DOHH2 (cell line): Measurements from ENCODE around the gene LYPD3.

ENCODE experiments used
- H3F3A ChIP-seq: fragments of 200-600 bp; sonication (generic), shearing (Covaris generic); 2 replicates; pipeline ENCODE4 v1.6.0; 2016; ENCODE audit warnings: antibody characterized with exemption, mild to moderate bottlenecking; ENCODE audit not compliant: control insufficient read depth, insufficient read depth
- H3K27ac ChIP-seq: fragments of 200-600 bp; sonication (generic); 2 replicates; pipeline ENCODE4 v1.5.1; 2014; ENCODE audit warnings: low read depth, mild to moderate bottlenecking, low read length, moderate library complexity
- H3K27me3 ChIP-seq: fragments of 200-600 bp; sonication (generic); 2 replicates; pipeline ENCODE4 v1.6.1; 2014; ENCODE audit warnings: mild to moderate bottlenecking, low read length, mixed read lengths; ENCODE audit not compliant: control insufficient read depth
- H3K36me3 ChIP-seq: fragments of 200-600 bp; sonication (generic); 2 replicates; pipeline ENCODE4 v1.6.1; 2014; ENCODE audit warnings: mild to moderate bottlenecking, low read length, moderate library complexity, mixed read lengths; ENCODE audit not compliant: control insufficient read depth
- H3K4me1 ChIP-seq: fragments of 200-600 bp; sonication (generic); 2 replicates; pipeline ENCODE4 v1.6.1; 2014; ENCODE audit warnings: mild to moderate bottlenecking, low read length, mixed read lengths; ENCODE audit not compliant: control insufficient read depth
- H3K4me2 ChIP-seq: fragments of 200-600 bp; sonication (generic); 2 replicates; pipeline ENCODE4 v1.6.0; 2014; ENCODE audit warnings: mild to moderate bottlenecking, low read length, moderate library complexity
- H3K4me3 ChIP-seq: fragments of 200-600 bp; sonication (generic); 2 replicates; pipeline ENCODE4 v1.5.1; 2014; ENCODE audit warnings: mild to moderate bottlenecking, low read length, mixed read lengths
- H3K79me2 ChIP-seq: fragments of 200-600 bp; sonication (generic); 2 replicates; pipeline ENCODE4 v1.6.1; 2014; ENCODE audit warnings: mild to moderate bottlenecking, low read length, mixed read lengths; ENCODE audit not compliant: control insufficient read depth
- H3K9me2 ChIP-seq: fragments of 200-600 bp; sonication (generic); replicated peaks from 2 replicates; pipeline ENCODE4 v1.6.1; 2014; ENCODE audit warnings: mild to moderate bottlenecking, low read length, mixed read lengths; ENCODE audit not compliant: control insufficient read depth
- H3K9me3 ChIP-seq: fragments of 200-600 bp; sonication (generic); 2 replicates; pipeline ENCODE4 v1.6.1; 2014; ENCODE audit warnings: antibody characterized with exemption, low read length, mixed read lengths; ENCODE audit not compliant: control insufficient read depth, insufficient read depth
- H4K20me1 ChIP-seq: fragments of 200-600 bp; sonication (generic); 2 replicates; pipeline ENCODE4 v1.6.0; 2014; ENCODE audit warnings: low read depth, mild to moderate bottlenecking, antibody characterized with exemption, low read length, moderate library complexity; ENCODE audit not compliant: control insufficient read depth, insufficient read depth
- EZH2phosphoT487 ChIP-seq: fragments of 200-600 bp; sonication (generic); IDR thresholded peaks from 2 replicates; pipeline ENCODE4 v1.6.1; 2017; ENCODE audit warnings: borderline replicate concordance, mild to moderate bottlenecking, antibody characterized with exemption, low read length, moderate library complexity, mixed read lengths
- TF ChIP-seq, protein P1 (sequence below): fragments of 200-600 bp; sonication (generic); IDR thresholded peaks from one replicate; pipeline ENCODE4 v1.5.1; 2014; ENCODE audit warnings: antibody characterized with exemption, mild to moderate bottlenecking, low read depth, low read length; ENCODE audit not compliant: poor library complexity, severe bottlenecking

Gene LYPD3

GRCh38 chr19:43422689-43423066 lies 42.7 kb downstream of the LYPD3 start:
- H3K9me2 ChIP-seq = no peaks in the 10 kb centered on the region
- H3K4me3 ChIP-seq = no peak overlapping the region
- H4K20me1 ChIP-seq = no peaks in the 10 kb centered on the region
- H3K79me2 ChIP-seq = no peaks in the 10 kb centered on the region
- H3K4me1 ChIP-seq = no peaks in the 10 kb centered on the region
- no peak for TF ChIP-seq EZH2phosphoT487
- TF ChIP-seq, protein P1, sequence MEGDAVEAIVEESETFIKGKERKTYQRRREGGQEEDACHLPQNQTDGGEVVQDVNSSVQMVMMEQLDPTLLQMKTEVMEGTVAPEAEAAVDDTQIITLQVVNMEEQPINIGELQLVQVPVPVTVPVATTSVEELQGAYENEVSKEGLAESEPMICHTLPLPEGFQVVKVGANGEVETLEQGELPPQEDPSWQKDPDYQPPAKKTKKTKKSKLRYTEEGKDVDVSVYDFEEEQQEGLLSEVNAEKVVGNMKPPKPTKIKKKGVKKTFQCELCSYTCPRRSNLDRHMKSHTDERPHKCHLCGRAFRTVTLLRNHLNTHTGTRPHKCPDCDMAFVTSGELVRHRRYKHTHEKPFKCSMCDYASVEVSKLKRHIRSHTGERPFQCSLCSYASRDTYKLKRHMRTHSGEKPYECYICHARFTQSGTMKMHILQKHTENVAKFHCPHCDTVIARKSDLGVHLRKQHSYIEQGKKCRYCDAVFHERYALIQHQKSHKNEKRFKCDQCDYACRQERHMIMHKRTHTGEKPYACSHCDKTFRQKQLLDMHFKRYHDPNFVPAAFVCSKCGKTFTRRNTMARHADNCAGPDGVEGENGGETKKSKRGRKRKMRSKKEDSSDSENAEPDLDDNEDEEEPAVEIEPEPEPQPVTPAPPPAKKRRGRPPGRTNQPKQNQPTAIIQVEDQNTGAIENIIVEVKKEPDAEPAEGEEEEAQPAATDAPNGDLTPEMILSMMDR = no peak
- H3K9me3 ChIP-seq = no peaks in the 10 kb centered on the region
- H3K4me2 ChIP-seq = no peak overlapping the region
- H3K36me3 ChIP-seq = no peaks in the 10 kb centered on the region
- no peaks in the 10 kb centered on the region for H3K27me3 ChIP-seq
- no peak overlapping the region for H3K27ac ChIP-seq
- H3F3A ChIP-seq = no peaks in the 10 kb centered on the region

DNA sequence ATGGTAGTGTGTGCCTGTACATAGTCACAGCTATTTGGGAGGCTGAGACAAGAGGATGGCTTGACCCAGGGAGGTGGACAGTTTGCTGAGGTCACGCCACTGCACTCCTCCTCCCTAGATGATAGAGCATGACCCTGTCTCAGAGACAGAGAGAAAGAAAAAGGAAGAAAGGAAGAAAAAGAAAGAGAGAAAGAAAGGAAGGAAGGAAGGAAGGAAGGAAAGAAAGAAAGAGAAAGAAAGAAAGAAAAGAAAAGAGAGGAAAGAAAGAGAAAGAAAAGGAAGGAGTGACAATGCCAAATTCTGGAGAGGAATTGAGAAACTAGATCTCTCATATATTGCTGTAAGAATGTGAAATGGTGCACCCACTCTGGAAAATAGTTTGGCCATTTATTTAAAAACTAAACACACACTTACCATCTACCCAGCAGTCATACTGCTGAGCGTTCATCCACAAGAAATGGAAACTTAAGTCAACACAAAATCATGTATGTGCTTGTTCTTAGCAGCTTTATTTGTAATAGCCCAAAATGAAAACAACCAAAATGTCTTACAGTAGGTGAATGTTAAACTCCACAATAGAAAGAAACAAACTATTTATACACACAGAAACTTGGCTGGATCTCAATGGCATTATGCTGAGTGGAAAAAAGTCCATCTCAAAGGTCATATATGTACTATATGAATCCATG lies 43.3 kb downstream of the LYPD3 start:
- H3K4me2 ChIP-seq = no peak overlapping the region
- H3F3A ChIP-seq = no peaks in the 10 kb centered on the region
- H4K20me1 ChIP-seq = no peaks in the 10 kb centered on the region
- no peak overlapping the region for H3K4me3 ChIP-seq
- H3K27ac ChIP-seq = no peak overlapping the region
- no peaks in the 10 kb centered on the region for H3K36me3 ChIP-seq
- no peak for TF ChIP-seq EZH2phosphoT487
- TF ChIP-seq, protein P1 = no peak
- no peaks in the 10 kb centered on the region for H3K79me2 ChIP-seq
- no peaks in the 10 kb centered on the region for H3K9me2 ChIP-seq
- no peaks in the 10 kb centered on the region for H3K27me3 ChIP-seq
- no peaks in the 10 kb centered on the region for H3K4me1 ChIP-seq
- no peaks in the 10 kb centered on the region for H3K9me3 ChIP-seq

- Histone ChIP-seq H3K79me2 (no peaks in the 10 kb centered on the region), H4K20me1 (no peaks in the 10 kb centered on the region), H3K27ac (no peak overlapping the region), H3K27me3 (no peaks in the 10 kb centered on the region), H3K4me2 (no peak overlapping the region), H3K4me1 (no peaks in the 10 kb centered on the region), H3F3A (no peaks in the 10 kb centered on the region), H3K9me3 (no peaks in the 10 kb centered on the region), H3K4me3 (no peak overlapping the region), H3K9me2 (no peaks in the 10 kb centered on the region), H3K36me3 (no peaks in the 10 kb centered on the region)
- no peak for TF ChIP-seq EZH2phosphoT487
- TF ChIP-seq, protein P1 = no peak
These were observed 44.5 kb downstream of the LYPD3 start for GRCh38 chr19:43420954-43421353.
